ENCODE results near the gene ZBTB44.

DNA sequence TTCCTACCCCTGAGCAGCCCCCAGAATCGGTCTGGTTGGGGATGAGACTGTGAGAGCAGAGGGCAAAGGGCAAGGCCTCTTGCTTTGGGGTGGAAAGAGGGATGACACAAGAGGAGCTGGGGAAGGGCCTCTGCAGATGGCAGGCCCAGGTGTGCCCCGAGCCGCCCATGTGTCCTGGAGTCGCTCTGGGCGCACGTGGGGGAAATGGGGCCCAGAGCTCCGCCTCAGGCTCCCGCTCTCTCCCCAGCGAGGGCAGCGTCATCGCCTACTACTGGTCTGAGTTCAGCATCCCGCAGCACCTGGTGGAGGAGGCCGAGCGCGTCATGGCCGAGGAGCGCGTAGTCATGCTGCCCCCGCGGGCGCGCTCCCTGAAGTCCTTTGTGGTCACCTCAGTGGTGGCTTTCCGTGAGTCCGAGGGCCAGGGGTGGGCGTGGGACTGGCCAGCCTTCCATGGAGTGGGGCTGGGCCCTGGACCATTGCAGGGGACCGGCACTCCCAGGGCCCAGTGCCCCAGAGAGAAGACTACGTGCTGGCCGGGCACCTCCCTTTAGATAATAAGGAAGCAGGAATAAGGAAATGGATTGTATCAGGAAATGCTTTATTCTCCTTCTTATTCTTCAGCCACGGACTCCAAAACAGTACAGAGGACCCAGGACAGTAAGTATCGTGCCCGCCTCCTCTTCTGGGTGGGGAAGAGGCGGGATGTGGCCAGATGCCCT is 125.1 kb downstream of the ZBTB44 start:
- TF ChIP-seq CTCF (IDR thresholded peaks at IDR 0.05), result no peak
- TF ChIP-seq POLR2A (IDR thresholded peaks at IDR 0.05), result no peak
